Spleen (tissue), 7 donors: ENCODE results near the gene SRGAP2.
"Not testable (repeated sequence)": the region's sequence is repeated elsewhere in the genome, so short reads cannot be mapped to it uniquely, and the experiment has no call there.

Experiments
- CTCF ChIP-seq, 11 experiments: fragments of 200-600 bp in 7 of 11; fragments of 450-650 bp in 4 of 11; sonication (generic) in 4 of 11; IDR thresholded peaks in 8 of 11; conservative IDR thresholded peaks in 3 of 11; 1 replicate in 7 of 11; 2 replicates in 4 of 11; pipeline versions ENCODE4 v1.4.0 to v1.8.0; 2016 to 2021; ENCODE audit warnings: antibody characterized with exemption in 11 of 11, inconsistent platforms in 4 of 11, mild to moderate bottlenecking in 1 of 11
- POLR2A ChIP-seq, 3 donors: fragments of 450-650 bp; IDR thresholded peaks; one replicate each; pipeline ENCODE4 v1.5.1; 2017; ENCODE audit warnings: antibody characterized with exemption in 3 of 3, mild to moderate bottlenecking in 1 of 3
- POLR2AphosphoS5 ChIP-seq, 3 donors: sonication (generic); formaldehyde crosslinking; IDR thresholded peaks; one replicate each; pipeline ENCODE4 v1.5.1; 2017; ENCODE audit warnings: antibody characterized with exemption in 3 of 3
- donor health status: DM: no; HTN: no; CAD: no; lungs with moderate emphysema.
- donor health status: DM: no; HTN: no; CAD: no.
- donor health status: DM: no; HTN: no; CAD: no.

DNA sequence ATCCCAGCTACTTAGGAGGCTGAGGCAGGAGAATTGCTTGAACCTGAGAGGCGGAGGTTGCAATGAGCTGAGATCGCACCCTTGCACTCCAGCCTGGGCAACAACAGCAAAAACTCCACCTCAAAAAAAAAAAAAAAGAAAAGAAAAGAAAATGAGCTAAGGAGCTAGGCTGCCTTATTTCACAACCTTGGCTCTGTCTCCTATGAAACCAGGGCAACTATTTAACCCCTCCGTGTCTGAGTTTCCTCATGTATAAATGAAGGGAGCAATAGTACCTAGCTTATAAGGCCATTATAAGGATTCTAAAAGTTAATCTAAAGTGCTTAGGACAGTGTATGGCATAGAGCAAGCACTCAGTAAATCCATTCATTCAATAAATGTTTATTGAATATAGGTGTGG is 33.5 kb upstream of the SRGAP2 start:
- not testable (repeated sequence) for TF ChIP-seq CTCF (IDR thresholded peaks at IDR 0.05 in 8 of 11, conservative IDR thresholded peaks at IDR 0.05 in 3 of 11); POLR2A (IDR thresholded peaks at IDR 0.05); POLR2AphosphoS5 (IDR thresholded peaks at IDR 0.05)
